ENCODE results near the gene SLC18B1. TPM values are rescaled to one million over a fixed set of nuclear protein-coding genes. Genes with fewer than 3 reads are reported as not detected.

The SLC18B1 gene
- total and polyA plus RNA-seq, 2 of the 13 experiments (the other 11 are each of a cell fraction or from before 2014, with no cell fraction given) = 11.4 to 13.8 TPM

GRCh38 chr6:132813173-132813856 is 14.9 kb upstream of the SLC18B1 start:
- DNase-seq (ENCODE audit: low spot score) = peak; percentile 57
- peak overlapping the region; percentile 98 for H3K9ac ChIP-seq (ENCODE audit: insufficient read depth, low read depth, low read length)
- in situ Hi-C loops (cut with HindIII; ENCODE audit: extremely low pct_ligation_motif_present, low pct_unique_long_range_greater_than_20kb) = no loop called here
- H4K20me1 ChIP-seq (ENCODE audit: insufficient read depth, low read length) = peaks cover 39% of the 10 kb centered on the region
- H3K27ac ChIP-seq (ENCODE audit: extremely low read length, insufficient read depth, low read length) = peak overlapping the region; percentile 95
- no peaks in the 10 kb centered on the region; a peak in 2 of 5 replicates for H3K27me3 ChIP-seq (ENCODE audit: control insufficient read depth in 1 of 2, insufficient read depth in 2 of 2, low read length in 2 of 2)
- ChIA-PET CTCF (ENCODE audit: low intra/inter-chr PET ratio, low total read pairs) (no interaction called here), POLR2A (interaction anchor here (0.6 to 9.0 kb wide), 7 partner anchors 9 to 1185 kb away, joined by 3 to 96 read pairs (median 6); partner anchors contain the start of genes MED23, SLC18B1 and STX7)
- H3K79me2 ChIP-seq (ENCODE audit: insufficient read depth, low read length) = peaks cover 28% of the 10 kb centered on the region
- H2AFZ ChIP-seq (ENCODE audit: low read length) = peak overlapping the region; percentile 59
- peak; percentile 54 for ATAC-seq
- H3K4me1 ChIP-seq (ENCODE audit: insufficient read depth, low read length) = peaks cover 43% of the 10 kb centered on the region
- intact Hi-C loops (cut with micrococcal nuclease; ENCODE audit: unreplicated experiment) = loop anchor here (2.0 to 10.0 kb wide), 3 partner anchors 15 to 859 kb away; partner anchors contain the start of genes CCN2, SLC18B1 and STX7
- H3K36me3 ChIP-seq (replicated peaks in 1 of 2; ENCODE audit: control insufficient read depth in 1 of 2, insufficient read depth in 2 of 2, low read length in 2 of 2) = peaks cover 9 to 36% of the 10 kb centered on the region in 2 experiments
- peak overlapping the region; percentile 85 for H3K4me2 ChIP-seq (ENCODE audit: low read depth, low read length)
- no peak for FAIRE-seq
- H3K9me3 ChIP-seq (ENCODE audit: low read length) = no peaks in the 10 kb centered on the region
- peak overlapping the region; percentile 59 to 96 (median 66) for H3K4me3 ChIP-seq (replicated peaks in 1 of 3; ENCODE audit: insufficient read depth in 1 of 3, low read depth in 2 of 3, low read length in 3 of 3)
- TSS peak; percentile 88 for BruUV-seq (replicated peaks)
- 1% methylated on average over 27 of the region's 27 CpGs for WGBS (ENCODE audit: low lambda C conversion rate)
- no peak for TF ChIP-seq CEBPB (IDR thresholded peaks at IDR 0.05; ENCODE audit: borderline replicate concordance, low read depth, low read length)
- TF ChIP-seq REST (IDR thresholded peaks at IDR 0.05; ENCODE audit: borderline replicate concordance in 1 of 2, low read depth in 1 of 2, low read length in 2 of 2) = no peak
- no peak for TF ChIP-seq RAD51 (IDR thresholded peaks at IDR 0.05; ENCODE audit: borderline replicate concordance)
- TF ChIP-seq CC2D1A (CRISPR knock-in tag; IDR thresholded peaks at IDR 0.05) = no peak
- TF ChIP-seq ZSCAN30 (CRISPR knock-in tag; IDR thresholded peaks at IDR 0.05) = no peak
- no peak; the same call in 1 of the 2 replicates for TF ChIP-seq NCOR1 (IDR thresholded peaks at IDR 0.05; ENCODE audit: borderline replicate concordance, low read length)
- no peak for TF ChIP-seq SAP130 (CRISPR knock-in tag; IDR thresholded peaks at IDR 0.05; ENCODE audit: low read depth)
- no peak for TF ChIP-seq ZBTB25 (CRISPR knock-in tag; IDR thresholded peaks at IDR 0.05)
- TF ChIP-seq TCF7L2 (IDR thresholded peaks at IDR 0.05; ENCODE audit: low read depth, low read length) = no peak
- no peak for TF ChIP-seq ZNF260 (CRISPR knock-in tag; IDR thresholded peaks at IDR 0.05; ENCODE audit: borderline replicate concordance, low read depth)
- no peak for TF ChIP-seq ZFP90 (CRISPR knock-in tag; IDR thresholded peaks at IDR 0.05; ENCODE audit: borderline replicate concordance)
- no peak for TF ChIP-seq SRSF4 (IDR thresholded peaks at IDR 0.05; ENCODE audit: low read depth, low read length, poor library complexity, severe bottlenecking)
- TF ChIP-seq MED8 (CRISPR knock-in tag; IDR thresholded peaks at IDR 0.05; ENCODE audit: insufficient replicate concordance) = no peak
- TF ChIP-seq ZNF879 (CRISPR knock-in tag; IDR thresholded peaks at IDR 0.05) = 0 out of 2 replicates have a peak, but pooled peaks have one; percentile 12
- no peak for TF ChIP-seq ZNF562 (CRISPR knock-in tag; IDR thresholded peaks at IDR 0.05; ENCODE audit: borderline replicate concordance)
- TF ChIP-seq SIX1 (CRISPR knock-in tag; IDR thresholded peaks at IDR 0.05; ENCODE audit: borderline replicate concordance) = no peak
- TF ChIP-seq KDM4B (CRISPR knock-in tag; IDR thresholded peaks at IDR 0.05) = peak; percentile 67
- no peak for TF ChIP-seq MBD4 (IDR thresholded peaks at IDR 0.05; ENCODE audit: borderline replicate concordance, low read length)
- TF ChIP-seq ZNF333 (CRISPR knock-in tag; IDR thresholded peaks at IDR 0.05; ENCODE audit: borderline replicate concordance) = 0 out of 2 replicates have a peak, but pooled peaks have one; percentile 71
- TF ChIP-seq ZNF816 (CRISPR knock-in tag; IDR thresholded peaks at IDR 0.05; ENCODE audit: borderline replicate concordance) = no peak

Measured in HepG2 (cell line).